Neural cell (in vitro differentiated cells): ENCODE measurements around the gene POLR1B.

Source experiments
- CTCF ChIP-seq: fragments of 450-650 bp; IDR thresholded peaks from 2 replicates; pipeline ENCODE4 v1.5.1; 2014; ENCODE audit warnings: antibody characterized with exemption, mild to moderate bottlenecking, moderate library complexity; ENCODE audit not compliant: poor library complexity, severe bottlenecking
- POLR2AphosphoS5 ChIP-seq: IDR thresholded peaks from 2 replicates; pipeline ENCODE4 v1.6.1; 2012

GRCh38 chr2:112626604-112627059 lies 84.4 kb downstream of the POLR1B start:
- TF ChIP-seq CTCF (peak; percentile 56), POLR2AphosphoS5 (no peak)
